Testis (tissue), 2 donors: ENCODE results near the gene PSPC1.

Experiments used
- POLR2A ChIP-seq: fragments of 450-650 bp; IDR thresholded peaks from one replicate; pipeline ENCODE4 v1.6.1; 2017; ENCODE audit warnings: antibody characterized with exemption, mild to moderate bottlenecking, moderate library complexity
- TF ChIP-seq, protein P1 (sequence below), 3 experiments: fragments of 450-650 bp in 2 of 3; fragments of 200-600 bp in 1 of 3; sonication (generic) in 1 of 3; IDR thresholded peaks; one replicate each; pipeline ENCODE4 v1.5.1; 2016 to 2019; ENCODE audit warnings: antibody characterized with exemption in 3 of 3, mild to moderate bottlenecking in 2 of 3, moderate library complexity in 1 of 3

DNA sequence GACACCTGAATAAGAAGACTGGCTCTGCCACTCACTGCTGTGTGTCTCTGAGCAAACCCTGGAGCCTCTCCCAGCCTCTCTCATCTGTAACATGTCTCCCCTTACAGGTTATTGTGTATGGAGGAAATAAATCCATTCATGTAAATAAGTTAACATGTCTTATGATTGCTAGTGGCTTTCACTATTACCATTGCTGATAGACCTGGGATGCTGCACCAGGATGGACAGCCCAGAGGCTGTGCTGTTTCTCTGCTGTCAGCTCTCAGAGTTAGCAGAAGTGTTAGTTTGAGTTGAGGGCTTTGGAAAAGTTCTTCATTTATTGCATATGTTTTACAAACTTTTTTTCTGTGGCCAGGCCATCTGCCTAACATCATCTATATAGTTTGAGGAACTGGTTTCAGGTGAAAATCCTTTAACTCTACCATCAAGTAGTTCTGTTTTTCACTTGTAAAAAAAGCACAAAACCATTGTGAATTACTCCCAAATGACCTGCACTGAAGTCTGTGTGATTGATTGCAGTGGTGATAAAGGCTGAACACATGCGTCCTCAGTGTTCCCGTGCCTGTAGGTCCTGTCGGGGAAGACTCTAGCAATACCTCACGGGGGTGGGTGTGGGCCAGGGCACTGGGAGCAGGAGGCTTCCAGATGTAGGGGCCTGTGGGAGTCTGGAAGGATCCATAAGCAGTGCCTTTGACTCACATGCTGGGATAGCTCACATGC, 124.7 kb downstream of the PSPC1 start:
- TF ChIP-seq POLR2A, result no peak
- TF ChIP-seq, protein P1, sequence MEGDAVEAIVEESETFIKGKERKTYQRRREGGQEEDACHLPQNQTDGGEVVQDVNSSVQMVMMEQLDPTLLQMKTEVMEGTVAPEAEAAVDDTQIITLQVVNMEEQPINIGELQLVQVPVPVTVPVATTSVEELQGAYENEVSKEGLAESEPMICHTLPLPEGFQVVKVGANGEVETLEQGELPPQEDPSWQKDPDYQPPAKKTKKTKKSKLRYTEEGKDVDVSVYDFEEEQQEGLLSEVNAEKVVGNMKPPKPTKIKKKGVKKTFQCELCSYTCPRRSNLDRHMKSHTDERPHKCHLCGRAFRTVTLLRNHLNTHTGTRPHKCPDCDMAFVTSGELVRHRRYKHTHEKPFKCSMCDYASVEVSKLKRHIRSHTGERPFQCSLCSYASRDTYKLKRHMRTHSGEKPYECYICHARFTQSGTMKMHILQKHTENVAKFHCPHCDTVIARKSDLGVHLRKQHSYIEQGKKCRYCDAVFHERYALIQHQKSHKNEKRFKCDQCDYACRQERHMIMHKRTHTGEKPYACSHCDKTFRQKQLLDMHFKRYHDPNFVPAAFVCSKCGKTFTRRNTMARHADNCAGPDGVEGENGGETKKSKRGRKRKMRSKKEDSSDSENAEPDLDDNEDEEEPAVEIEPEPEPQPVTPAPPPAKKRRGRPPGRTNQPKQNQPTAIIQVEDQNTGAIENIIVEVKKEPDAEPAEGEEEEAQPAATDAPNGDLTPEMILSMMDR (IDR thresholded peaks at IDR 0.05), result no peak
